Left lobe of liver (tissue), 2 donors: ENCODE data around the gene OPN4. TPM values are rescaled to one million over a fixed set of nuclear protein-coding genes. Genes with fewer than 3 reads are reported as not detected.
A peak's percentile ranks its signal among the peaks of the same experiment; 100 is the strongest.

ENCODE experiments used
- ATAC-seq: fragments of 200-7000 bp; cut with Tn5 transposase; one replicate; pipeline ENCODE4 v1.9.1; 2020; ENCODE audit warnings: mild to moderate bottlenecking, moderate library complexity
- DNase-seq: peaks from one replicate; pipeline ENCODE4 v3.0.0-alpha.2; 2020; ENCODE audit warnings: low spot score
- total RNA-seq: library from RNA; stranded (reverse); gene quantifications from one replicate; pipeline ENCODE4 v1.2.1, GENCODE V29; 2021
- donor health status: DM: no; HTN: no; CAD: no; lungs with moderate emphysema.
- donor health status: DM: no; HTN: yes; CAD: no.

Gene OPN4
- total RNA-seq, 1 donor from 2014 or later: not detected

DNA sequence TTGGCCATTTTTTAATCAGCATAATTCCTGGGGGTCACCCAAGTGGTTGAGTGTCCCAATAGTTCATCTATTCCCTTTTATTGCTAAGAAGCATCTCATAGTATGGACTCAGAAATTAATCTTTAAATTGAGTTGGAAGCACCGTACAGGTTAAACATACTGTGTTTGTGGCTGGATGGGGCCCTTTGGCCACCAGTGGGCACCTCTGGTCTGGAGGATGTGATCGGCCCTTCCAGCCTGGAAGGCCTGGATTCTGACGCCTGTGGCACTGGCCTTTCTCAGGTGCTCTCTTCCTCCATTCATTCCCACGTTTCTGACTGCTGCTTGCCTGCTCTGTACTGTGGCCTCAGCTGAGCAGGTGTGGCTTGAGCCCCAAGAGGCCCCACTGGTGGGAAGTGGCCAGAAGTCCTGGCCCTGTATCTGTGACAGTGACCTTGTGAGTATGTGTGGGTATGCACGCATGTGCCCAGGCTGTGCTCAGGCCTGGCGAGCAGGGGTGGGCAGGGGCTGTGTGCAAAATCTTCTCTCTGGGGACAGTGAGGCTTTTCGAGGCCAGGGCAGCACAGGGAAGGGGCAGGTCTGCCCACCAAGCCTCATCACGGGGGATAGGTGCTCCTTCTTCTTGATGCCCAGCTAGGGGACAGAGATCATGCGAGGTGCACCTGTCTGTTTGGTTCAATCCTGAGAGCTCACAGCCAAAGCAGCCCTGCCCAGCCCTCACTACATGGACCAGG, 44.0 kb downstream of the OPN4 start:
- DNase-seq (no peak), ATAC-seq (peak; percentile 23)

DNA sequence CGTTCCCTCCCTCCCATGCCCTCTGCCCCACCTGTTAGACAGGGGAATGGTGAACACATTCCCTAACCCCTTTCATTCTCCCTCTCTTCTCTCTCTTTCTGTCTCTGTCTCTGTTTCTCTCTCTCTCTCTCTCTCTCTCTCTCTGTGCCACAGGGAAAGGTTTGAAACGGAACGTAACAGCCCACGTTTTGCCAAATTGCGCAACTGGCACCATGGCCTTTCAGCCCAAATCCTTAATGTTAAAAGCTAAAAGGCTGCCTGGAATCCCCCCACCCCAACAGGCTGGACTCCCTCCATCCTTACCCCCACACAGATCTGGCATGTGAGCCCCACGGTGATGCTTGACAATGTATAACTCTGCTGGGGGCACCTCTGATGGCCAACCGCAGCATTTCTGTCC, 44.8 kb downstream of the OPN4 start:
- DNase-seq (no peak), ATAC-seq (no peak)

DNA sequence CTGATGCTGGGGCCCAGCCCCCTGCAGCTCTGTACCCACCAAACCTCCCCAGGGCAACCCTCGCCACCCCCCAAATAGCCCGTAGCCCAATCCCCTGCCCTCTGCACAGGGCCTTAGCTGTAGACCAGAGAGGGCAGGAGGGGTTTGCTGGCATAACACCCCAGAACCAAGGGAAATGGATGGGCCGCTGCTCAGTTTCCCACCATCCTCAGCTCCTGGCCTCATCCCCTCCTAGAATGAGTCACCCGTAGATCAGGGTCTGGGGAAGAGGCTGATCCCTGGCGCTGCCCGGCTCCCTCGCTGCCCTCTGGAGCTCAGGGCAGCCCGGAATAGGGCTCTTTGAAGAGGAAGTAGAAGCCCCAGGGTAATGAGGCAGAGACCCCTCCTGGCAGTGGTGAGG, 45.2 kb downstream of the OPN4 start:
- ATAC-seq (no peak), DNase-seq (no peak)

DNA sequence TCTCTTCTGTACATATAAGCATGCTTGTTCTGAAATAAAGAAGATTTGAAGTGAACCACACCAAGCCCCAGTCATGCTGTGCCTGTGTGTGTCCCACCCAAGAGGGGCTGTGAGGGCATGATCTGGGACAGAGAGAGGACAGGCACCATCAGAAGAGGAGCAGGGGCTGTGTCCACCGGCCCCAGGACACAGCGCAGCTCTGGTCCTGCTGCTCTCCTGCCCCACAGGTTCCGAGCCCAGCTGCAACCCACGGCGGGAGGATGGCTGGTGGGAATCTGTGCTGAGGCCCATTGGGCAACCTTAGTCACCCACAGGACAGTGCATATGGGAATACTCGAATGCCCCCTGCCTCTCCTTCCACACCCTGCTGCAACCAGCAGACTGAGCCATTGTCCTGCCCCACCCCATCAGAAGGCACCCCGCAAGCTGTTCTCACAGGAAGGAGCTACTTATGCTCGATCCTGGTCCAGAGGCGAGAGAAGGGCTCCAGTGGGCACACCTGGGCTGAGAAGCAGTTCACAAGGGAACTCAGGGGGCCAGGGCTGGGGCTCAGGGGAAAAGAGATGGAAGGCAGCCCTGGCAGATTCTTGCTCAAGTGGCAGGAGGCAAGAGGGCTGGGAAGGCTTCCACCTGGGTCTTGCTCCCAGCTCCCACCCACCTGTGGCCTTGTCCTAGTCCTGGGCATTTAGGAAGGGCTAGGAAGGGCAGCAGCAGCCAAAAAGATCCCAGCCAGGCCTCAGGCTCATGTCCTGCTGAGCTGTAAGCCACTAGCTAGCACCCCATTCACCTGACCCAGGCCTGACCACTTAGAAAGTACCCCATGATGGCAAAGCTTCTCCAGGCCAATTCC, 45.9 kb downstream of the OPN4 start:
- DNase-seq: no peak
- no peak for ATAC-seq

DNA sequence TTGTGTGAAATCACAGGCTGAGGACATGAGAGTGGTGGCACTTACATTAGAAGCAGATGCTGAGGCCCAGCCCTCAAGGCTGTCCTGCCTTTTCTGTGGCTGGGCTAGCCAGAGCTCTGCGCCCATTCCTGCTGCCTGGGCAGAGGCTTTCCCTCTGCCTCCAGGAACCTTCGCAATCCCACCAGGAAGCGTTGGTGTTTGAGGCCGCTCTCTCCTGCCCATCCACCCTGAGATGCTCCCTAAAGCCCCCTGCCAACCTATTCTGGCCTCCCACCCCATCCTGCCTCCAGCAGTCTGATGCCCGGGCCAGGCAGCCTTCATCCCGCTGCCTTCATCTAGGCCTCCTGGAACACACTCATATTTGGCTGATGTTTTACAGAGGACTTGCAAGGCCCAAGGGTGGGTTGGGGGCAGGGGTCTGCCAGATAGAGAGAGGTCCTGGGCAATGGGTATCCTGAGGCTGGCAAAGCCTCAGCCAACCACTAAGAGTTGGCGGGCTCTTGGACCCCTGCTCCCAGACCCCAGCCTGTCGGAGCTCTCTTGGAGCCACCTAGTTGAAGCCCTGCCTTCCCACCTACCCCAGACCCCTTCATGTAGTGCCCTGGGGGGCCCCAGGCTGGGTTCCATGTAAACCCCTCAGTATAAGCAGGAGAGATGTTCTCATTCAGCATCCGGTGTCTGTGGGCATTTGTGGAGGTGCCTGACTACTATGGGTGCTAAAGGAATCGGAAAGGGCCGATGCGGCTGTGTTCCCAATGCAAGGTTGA, 46.7 kb downstream of the OPN4 start:
- DNase-seq (no peak), ATAC-seq (no peak)

DNA sequence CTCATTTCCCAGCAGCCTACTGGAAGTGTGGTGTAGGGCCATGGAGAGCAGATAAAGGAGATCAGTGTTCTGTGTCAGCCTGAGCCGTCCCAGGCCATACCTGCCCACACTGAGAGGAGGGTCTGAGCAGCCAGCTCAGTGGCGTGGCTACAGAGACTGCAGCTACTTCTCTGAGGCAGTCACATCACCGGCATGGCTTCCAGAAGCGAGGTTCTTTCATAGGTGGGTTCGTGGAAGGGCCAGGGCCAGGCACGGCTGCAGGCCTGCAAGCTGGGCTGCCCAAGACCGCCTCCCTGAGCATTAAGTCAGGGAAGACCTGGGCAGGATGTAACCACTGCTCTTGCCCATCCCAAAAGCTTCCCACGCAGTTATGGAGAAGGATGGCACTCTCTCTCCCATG, 48.8 kb downstream of the OPN4 start:
- no peak for DNase-seq

DNA sequence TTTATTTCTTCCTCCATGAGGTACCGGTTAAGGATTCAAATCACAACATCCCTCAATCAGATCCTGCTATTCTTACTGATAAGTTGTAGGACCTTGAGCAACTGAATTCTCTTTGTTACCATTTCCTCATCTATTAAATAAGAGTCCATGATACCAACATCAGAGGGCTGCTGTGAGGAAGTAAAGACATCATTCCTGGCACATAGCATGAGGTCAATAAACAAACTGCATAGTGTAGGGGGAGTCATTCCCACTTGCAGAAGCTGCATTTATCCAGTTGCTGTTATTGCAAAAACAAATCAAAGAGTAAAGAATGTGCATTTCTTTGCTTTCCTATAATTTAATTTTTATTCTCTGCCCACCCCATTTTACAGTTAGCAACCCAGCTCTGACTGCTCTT, 50.8 kb downstream of the OPN4 start:
- ATAC-seq (no peak), DNase-seq (no peak)

More for the DNA sequence above, 48.8 kb downstream of the OPN4 start:
- ATAC-seq: no peak

DNA sequence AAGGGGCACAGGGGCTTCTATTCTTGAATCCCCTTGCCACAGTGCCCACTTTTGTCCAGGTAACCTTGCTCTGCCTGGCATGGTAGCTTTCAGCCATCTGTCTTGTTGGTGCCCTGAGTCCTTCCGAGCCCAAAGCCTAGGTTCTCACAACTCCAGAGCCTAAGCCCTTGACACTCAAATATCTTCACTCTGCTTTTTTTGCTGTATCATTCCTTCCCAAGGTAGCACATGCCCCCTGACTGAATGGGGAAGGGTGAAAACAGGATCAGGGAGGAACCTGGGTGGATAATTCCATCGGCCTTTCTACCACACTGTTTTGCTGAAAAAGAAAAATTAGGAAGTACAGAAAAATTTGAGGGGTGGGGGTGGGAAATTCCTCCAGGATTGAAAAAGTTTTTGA, 51.6 kb downstream of the OPN4 start:
- DNase-seq (no peak), ATAC-seq (no peak)

DNA sequence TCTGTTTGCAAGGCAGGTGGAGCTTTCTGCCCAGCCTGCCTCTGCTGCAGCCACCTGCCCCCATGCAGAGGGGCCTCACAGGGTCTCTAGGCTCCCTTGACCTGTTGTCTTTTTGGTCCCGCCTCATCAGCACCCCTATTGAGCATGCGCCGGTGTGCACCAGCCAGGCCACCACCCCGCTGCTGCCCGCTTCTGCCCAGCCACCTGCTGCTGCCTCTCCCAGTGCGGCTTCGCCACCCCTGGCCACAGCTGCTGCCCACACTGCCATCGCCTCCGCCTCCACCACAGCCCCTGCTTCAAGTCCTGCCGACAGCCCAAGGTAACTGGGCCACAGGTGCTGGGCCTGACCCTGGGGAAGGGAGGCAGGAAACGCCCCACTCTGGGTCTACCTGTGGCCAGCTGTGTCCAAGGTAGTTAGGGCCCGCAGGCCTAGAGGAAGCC, 52.1 kb downstream of the OPN4 start:
- DNase-seq (no peak), ATAC-seq (no peak)

DNA sequence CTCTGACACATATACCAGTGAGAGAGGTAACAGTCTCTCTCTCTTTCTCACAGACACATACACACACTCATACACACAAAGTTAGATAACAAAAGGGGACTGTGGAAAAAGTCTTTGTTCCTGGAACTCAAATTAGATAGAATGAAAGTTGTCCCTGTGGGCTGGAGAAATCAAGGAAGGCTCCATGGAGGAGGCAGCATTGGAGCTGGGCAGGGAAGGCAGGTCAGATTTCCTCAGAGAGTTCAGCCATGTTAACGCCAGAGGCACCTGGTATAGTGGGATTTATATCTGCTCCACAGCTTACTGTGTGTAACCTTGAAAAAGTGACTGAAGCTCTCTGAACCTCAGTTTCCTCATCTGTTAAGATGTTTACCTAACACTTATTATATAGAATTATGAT, 52.6 kb downstream of the OPN4 start:
- ATAC-seq: no peak
- DNase-seq: no peak

DNA sequence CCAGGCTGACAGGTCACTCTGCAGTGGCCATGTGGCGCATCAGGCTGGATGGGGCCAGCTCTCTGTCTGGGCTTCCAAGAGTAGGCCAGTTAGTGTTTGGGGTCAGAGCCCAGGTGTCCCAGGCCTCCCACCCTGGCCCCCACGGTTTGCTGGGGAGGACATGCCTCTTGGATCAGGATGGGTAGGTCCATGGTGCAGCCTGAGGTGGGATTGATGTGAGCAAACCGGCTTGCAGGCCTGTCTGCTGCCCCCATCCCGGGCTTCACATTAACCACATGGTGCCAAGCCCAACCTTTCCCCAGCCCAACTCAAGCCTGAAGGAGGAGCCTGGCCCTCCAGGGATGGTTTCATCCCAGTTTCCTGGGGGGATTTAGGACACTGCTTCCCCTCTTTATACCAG, 53.2 kb downstream of the OPN4 start:
- no peak for ATAC-seq
- no peak for DNase-seq

DNA sequence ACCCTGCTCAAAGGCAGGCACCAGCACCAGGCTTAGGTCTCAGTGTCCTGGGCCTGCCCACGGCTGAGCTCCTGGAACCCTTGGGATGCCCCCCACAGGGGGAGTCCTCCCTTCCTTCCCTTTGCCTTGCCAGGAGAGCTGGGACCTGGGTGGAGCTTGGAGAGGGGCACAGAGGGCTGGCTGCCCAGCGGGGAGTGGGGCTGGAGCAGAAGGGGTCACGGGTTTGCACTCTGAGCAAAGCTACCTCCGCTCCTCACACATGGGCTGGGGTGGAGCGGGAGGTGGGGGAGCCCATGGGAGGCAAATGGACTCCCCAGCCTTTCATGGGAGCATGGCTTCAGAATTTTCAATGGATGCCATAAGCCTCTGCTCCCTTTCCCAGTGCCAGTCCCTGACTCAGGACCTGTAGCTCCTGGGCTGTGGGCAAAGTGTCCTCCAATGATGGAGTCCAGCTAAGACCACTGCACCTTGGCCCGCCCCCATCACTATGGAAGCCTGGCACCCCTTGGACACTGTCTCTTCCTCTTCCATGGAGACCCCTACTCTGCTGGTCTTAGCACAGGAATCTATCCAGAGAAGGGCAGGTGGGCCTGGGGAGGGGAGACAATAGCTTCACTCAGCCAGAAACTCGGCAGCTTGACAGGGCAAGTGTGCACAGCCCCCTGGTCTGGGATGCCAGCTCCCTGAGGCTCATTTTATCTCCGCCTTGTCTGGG, 53.9 kb downstream of the OPN4 start:
- DNase-seq (no peak), ATAC-seq (no peak)

DNA sequence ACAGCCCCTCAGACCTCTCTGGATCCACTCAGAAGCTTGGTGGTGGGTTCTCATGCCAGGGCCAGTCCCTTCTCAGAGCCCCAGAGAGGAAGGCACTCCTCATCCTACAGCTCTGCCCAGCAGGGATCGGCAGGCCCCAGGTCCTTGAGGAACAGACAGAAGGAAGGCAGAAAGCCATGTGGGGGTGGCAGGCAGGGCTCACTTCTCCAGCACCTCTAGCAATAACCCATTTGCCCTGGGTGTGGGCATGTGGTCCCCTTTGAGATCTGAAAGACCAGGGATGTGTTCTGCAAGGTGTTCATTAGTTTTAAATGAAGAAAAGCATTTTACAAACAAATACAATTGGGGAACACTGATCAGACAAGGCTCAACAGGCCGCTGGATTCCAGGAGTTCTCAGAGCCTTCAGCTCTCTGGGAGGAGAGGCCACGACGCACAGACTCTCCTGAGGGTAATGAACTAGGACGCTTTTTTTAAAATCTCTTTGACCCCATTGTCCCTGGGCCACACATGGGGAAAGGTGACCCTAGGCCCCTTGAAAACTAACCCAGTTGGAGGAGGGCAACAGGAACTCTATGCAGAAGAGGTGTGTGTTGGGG, 54.5 kb downstream of the OPN4 start:
- DNase-seq: no peak
- ATAC-seq: no peak

DNA sequence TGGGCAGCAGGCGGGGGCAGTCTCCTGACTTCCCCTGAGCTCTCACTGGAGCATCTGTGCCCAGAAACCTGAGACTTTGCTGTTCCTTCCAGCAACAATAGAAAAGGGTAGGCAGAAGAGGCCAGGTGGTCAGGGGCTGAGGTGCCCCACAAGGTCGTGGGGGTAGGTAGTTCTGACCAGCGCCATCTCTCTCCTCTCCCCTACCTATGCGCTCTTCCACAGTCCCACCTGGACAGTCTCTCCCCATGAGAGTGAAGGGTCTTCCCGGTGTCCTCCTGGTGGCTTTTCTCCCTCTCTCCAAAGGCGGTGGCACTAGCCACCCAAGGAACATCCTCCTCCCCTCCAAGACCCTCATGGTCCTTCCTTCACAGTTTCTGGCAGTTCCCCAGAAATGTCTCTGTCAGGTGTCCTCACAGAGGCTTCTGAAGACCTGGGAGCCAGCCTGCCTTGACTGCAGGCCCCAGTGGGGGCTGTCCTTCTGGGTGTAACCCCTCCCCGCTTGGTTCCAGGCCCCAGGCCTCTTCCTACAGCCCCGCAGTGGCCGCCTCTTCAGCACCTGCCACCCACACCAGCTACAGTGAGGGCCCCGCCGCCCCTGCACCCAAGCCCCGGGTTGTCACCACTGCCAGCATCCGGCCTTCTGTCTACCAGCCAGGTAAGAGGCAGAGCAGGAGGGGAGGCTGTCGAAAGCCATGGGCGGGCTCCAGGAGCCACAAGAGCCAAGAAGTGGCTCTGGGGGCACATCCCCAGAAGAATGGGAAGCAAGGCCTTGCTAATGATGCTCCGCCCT, 55.2 kb downstream of the OPN4 start:
- DNase-seq: no peak

DNA sequence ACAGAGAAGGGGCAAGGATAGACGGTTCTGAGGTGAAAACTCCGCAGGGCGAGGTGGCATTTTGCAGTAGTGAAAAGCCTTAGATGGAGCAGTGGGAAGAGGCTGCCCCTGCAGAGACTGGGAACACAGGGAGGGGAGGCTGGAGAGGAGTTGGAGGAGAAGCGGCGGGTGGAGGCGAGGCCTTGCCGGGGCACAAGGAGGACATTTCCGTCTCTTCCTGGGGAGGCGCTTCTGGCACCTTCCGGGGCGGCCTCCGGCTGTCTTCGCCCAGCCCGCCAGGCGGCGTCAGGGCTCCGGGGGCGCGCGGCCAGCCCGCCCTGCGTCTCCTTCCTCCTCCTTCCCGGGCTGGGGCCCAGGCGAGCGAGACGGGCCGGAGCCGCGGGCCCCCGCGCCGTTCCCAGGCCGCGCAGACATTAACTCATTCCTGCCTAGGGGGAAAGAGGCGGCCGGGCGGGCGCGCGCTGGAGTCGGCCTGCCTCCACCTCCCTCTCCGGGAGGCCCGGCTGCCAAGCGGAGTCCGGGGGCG, 56.7 kb downstream of the OPN4 start:
- peak; percentile 97 for ATAC-seq
- peak; percentile 86 for DNase-seq

More for the DNA sequence above, 55.2 kb downstream of the OPN4 start:
- ATAC-seq: no peak

DNA sequence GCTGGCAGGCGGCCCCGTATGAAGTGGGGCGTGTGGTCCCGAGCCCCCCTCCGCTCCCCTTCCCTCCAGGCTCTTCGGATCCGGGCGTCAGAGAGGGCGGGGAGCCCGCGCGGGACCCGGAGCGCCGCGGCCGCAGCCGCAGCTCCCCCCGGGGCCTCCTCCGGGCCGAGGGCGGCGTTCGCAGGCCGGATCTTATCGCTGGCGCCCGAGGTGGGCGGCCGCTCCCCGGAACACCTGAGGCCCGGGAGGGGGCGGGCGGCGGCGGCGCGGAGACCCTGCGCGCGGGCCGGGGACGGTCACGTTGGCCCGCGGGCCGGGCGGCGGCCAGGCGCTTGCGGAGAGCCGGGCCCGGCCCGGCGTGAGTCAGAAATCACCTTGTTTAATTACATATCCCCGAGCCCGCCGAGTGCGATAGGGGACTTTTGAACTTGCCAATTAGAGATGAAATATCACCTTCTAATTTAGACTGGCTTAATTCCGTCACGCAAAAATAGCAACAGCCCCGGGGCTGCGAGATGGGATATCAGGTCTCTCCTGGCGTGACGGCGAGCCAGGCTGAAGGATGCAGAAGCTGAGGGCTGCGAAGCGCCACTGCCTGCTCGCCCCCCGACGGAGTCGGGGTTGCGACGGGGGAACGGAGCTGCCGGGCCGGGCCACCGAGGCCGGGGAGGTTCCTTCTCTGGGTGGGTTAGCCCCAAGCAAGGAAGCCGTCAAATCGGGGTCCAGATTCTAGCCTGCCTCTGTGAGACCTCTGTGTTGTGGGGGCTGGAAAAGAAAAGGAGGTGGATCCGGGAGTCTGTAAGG, 57.4 kb downstream of the OPN4 start:
- DNase-seq (no peak), ATAC-seq (peak; percentile 58)

DNA sequence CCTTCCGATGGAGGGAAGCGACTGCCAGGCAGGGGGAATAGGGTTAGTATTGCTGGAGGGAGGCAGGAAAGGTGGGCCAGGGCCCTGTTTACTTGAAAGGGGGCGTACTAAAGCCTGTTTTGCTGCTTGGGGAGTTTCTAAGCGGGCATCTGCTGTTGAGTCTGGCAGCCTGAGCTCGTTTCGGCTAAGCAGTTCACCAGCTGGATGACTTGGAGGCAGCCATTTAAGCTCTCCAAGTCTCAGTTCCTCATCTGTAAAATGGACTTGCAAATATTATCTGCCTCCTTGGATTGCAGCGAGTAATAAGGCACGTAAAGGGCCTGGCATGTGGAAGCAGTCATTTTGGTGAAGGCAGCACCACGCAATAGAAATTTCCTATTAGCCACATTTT, 58.0 kb downstream of the OPN4 start:
- no peak for ATAC-seq
- no peak for DNase-seq

DNA sequence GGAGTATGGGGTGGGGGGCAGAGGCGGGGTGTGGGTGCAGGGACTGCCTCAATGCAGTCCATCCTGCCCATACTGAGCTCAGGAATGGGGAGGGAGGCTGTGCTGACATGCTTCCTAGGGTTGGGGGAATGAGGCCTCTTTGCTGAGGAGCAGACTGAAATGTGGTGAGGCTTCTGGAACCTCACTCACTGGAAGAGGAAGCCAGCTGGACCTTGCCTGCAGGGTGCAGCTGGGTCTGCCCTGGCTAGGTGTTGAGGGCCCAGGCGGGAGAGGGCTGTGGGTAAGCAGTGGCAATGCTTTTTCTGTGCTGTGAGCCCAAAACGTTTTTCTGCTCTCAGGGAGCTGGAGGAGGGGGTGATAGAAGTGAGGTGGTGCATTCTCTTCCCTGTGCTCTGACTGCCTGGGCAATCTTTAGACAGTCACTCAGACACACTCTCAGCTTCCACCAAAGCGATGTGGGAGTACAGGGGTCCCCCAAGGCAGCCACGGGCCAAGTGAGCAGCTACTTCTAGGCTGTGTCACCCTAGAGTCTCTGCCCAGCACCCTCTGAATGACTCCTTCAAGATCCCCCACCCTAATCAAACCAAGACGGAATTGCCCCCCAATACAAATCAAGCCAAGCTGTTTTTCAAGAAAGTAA, 60.9 kb downstream of the OPN4 start:
- DNase-seq (no peak), ATAC-seq (no peak)
